GM12878 (cell line): ENCODE measurements around the gene TTC23. TPM values are rescaled to one million over a fixed set of nuclear protein-coding genes. Genes with fewer than 3 reads are reported as not detected.

Experiments used
- ATAC-seq: fragments of 200-7000 bp; cut with Tn5 transposase; 3 replicates; pipeline ENCODE4 v1.9.1; 2020; ENCODE audit warnings: mild to moderate bottlenecking, moderate library complexity
- BruUV-seq: library from RNA; stranded (reverse); fragments of 400-500 nt; replicated peaks from 2 replicates; lab custom pipeline; 2021; lab: Mats Ljungman, UMichigan
- CTCF ChIA-PET: fragments of 300-600 bp; sonication (Branson Sonifier 250); formaldehyde crosslinking; extraction: SDS; loops from one replicate; lab custom pipeline; 2021; ENCODE audit warnings: inconsistent platforms; lab: Yijun Ruan, JAX
- POLR2A ChIA-PET: fragments of 350-600 bp; formaldehyde crosslinking; extraction: SDS; loops from one replicate; lab custom pipeline; 2021; ENCODE audit warnings: inconsistent platforms; lab: Charles Lee
- RAD21 ChIA-PET: fragments of 300-600 bp; sonication (Branson Sonifier 250); formaldehyde crosslinking; loops from one replicate; lab custom pipeline; 2023; ENCODE audit warnings: antibody characterized with exemption; ENCODE audit not compliant: unreplicated experiment; lab: Charles Lee
- SMC1A ChIA-PET: fragments of 300-600 bp; sonication (Branson Sonifier 250); formaldehyde crosslinking; loops from one replicate; lab custom pipeline; 2023; ENCODE audit not compliant: unreplicated experiment, uncharacterized antibody; lab: Charles Lee
- DNase-seq: peaks from one replicate; pipeline ENCODE4 v3.0.0-alpha.2; 2011; ENCODE audit warnings: low read depth, low spot score
- FAIRE-seq: peaks from 3 replicates; lab custom pipeline; 2011; peaks lifted over from hg19 to GRCh38; lab: Jason Lieb, UNC
- H2AFZ ChIP-seq: 2 replicates; pipeline ENCODE4 v1.6.0; 2011; ENCODE audit warnings: low read depth, low read length, control low read depth; ENCODE audit not compliant: control insufficient read depth
- H3K27ac ChIP-seq: 2 replicates; pipeline ENCODE4 v1.5.1; 2011; ENCODE audit warnings: control low read depth; ENCODE audit not compliant: control insufficient read depth, insufficient read depth
- H3K27me3 ChIP-seq, 2 experiments: replicated peaks in 1 of 2; 2 replicates each; pipeline versions ENCODE4 v1.6.0 to v1.6.1; 2011; ENCODE audit warnings: low read length in 1 of 2; ENCODE audit not compliant: control insufficient read depth in 2 of 2, insufficient read depth in 2 of 2
- H3K36me3 ChIP-seq, 2 experiments: 2 replicates each; pipeline ENCODE4 v1.5.1; 2011; ENCODE audit warnings: low read length in 1 of 2; ENCODE audit not compliant: control insufficient read depth in 2 of 2, insufficient read depth in 2 of 2
- H3K4me1 ChIP-seq: 2 replicates; pipeline ENCODE4 v1.6.1; 2011; ENCODE audit warnings: mild to moderate bottlenecking, low read length, moderate library complexity, mixed read lengths; ENCODE audit not compliant: control insufficient read depth, insufficient read depth
- H3K4me2 ChIP-seq: 2 replicates; pipeline ENCODE4 v1.6.0; 2011; ENCODE audit warnings: control low read depth; ENCODE audit not compliant: control insufficient read depth, insufficient read depth
- H3K4me3 ChIP-seq: fragments of 200-600 bp; sonication (generic); 2 replicates; pipeline ENCODE4 v1.5.1; 2016
- H3K79me2 ChIP-seq: 2 replicates; pipeline ENCODE4 v1.6.0; 2011; ENCODE audit warnings: low read length; ENCODE audit not compliant: control insufficient read depth, insufficient read depth
- H3K9ac ChIP-seq: 2 replicates; pipeline ENCODE4 v1.8.0; 2011; ENCODE audit warnings: low read length, control low read depth, mixed read lengths; ENCODE audit not compliant: control insufficient read depth, insufficient read depth
- H3K9me3 ChIP-seq: replicated peaks from 3 replicates; pipeline ENCODE4 v1.5.1; 2011; ENCODE audit warnings: mild to moderate bottlenecking, low read length; ENCODE audit not compliant: control insufficient read depth, insufficient read depth
- H4K20me1 ChIP-seq: 2 replicates; pipeline ENCODE4 v1.6.0; 2011; ENCODE audit not compliant: control insufficient read depth, insufficient read depth
- BHLHE40 ChIP-seq, 2 experiments: fragments of 450-650 bp in 1 of 2; IDR thresholded peaks; 2 replicates each; pipeline ENCODE4 v1.6.1; 2011 to 2017; ENCODE audit warnings: low read depth in 2 of 2, borderline replicate concordance in 1 of 2, improper control_type of control experiment in 1 of 2, low read length in 1 of 2, mild to moderate bottlenecking in 1 of 2
- GATAD2B ChIP-seq: fragments of 450-650 bp; conservative IDR thresholded peaks from 2 replicates; pipeline ENCODE4 v1.6.1; 2017; ENCODE audit warnings: low read depth, mild to moderate bottlenecking, moderate library complexity
- IKZF1 ChIP-seq: fragments of 450-650 bp; conservative IDR thresholded peaks from 2 replicates; pipeline ENCODE4 v1.6.1; 2017; ENCODE audit warnings: antibody characterized with exemption, mild to moderate bottlenecking
- JUND ChIP-seq: IDR thresholded peaks from 2 replicates; pipeline ENCODE4 v1.6.1; 2012; ENCODE audit warnings: low read depth, mild to moderate bottlenecking, low read length, improper control_type of control experiment, moderate library complexity
- MEF2B ChIP-seq: fragments of 450-650 bp; IDR thresholded peaks from 2 replicates; pipeline ENCODE4 v1.6.1; 2018; ENCODE audit warnings: mild to moderate bottlenecking, moderate library complexity; ENCODE audit not compliant: partially characterized antibody, poor library complexity, severe bottlenecking
- RAD51 ChIP-seq: fragments of 450-650 bp; IDR thresholded peaks from 2 replicates; pipeline ENCODE4 v1.6.1; 2016; ENCODE audit warnings: moderate library complexity, mild to moderate bottlenecking, inconsistent platforms
- SKIL ChIP-seq: fragments of 450-650 bp; IDR thresholded peaks from 2 replicates; pipeline ENCODE4 v1.6.1; 2017; ENCODE audit warnings: mild to moderate bottlenecking, low read depth, inconsistent platforms; ENCODE audit not compliant: poor library complexity, severe bottlenecking
- SRF ChIP-seq, 2 experiments: IDR thresholded peaks; 2 replicates each; pipeline ENCODE4 v1.6.1; 2011; ENCODE audit warnings: low read depth in 2 of 2, low read length in 2 of 2, mild to moderate bottlenecking in 1 of 2, moderate library complexity in 1 of 2
- STAT3 ChIP-seq: IDR thresholded peaks from 2 replicates; pipeline ENCODE4 v1.6.1; 2011; ENCODE audit warnings: low read depth, low read length, improper control_type of control experiment
- WRNIP1 ChIP-seq: IDR thresholded peaks from 2 replicates; pipeline ENCODE4 v1.6.1; 2011; ENCODE audit warnings: low read depth, low read length, improper control_type of control experiment, borderline replicate concordance
- WGBS: methylation state at CpG from one replicate; pipeline ENCODE4 v1.1.6; 2016; ENCODE audit warnings: low lambda C conversion rate; ENCODE audit not compliant: insufficient replicate concordance, insufficient coverage; ENCODE audit errors: missing lambda C conversion rate; 5-methylcytosine and 5-hydroxymethylcytosine counted together
- in situ Hi-C: fragments of 300-500 bp; cut with MboI; formaldehyde crosslinking; loops from 9 replicates; pipeline ENCODE4 v1.14.3; 2018; ENCODE audit warnings: mixed read lengths
- intact Hi-C: fragments of 100-400 bp; cut with micrococcal nuclease; formaldehyde crosslinking; loops from one replicate; pipeline ENCODE4 v1.14.2; 2022; ENCODE audit not compliant: unreplicated experiment
- polyA plus RNA-seq, 11 experiments: library from polyadenylated mRNA; depleted of rRNA in 4 of 11; unstranded in 6 of 11; stranded (reverse) in 5 of 11; fragments of >200 nt; fragmentation: Nextera tagmentation in 4 of 11; fragmentation: Illumina TruSeq in 1 of 11; extraction: Ambion mirVana in 4 of 11; extraction: Trizol in 1 of 11; gene quantifications; 1 replicate in 1 of 11; 2 replicates in 10 of 11; pipeline versions ENCODE4 v1.2.1 to v1.2.3, GENCODE V29; 2011 to 2016; ENCODE audit warnings: inconsistent platforms in 2 of 11, missing spikeins in 2 of 11, low read depth in 1 of 11
- total RNA-seq, 4 experiments: library from RNA; depleted of rRNA in 3 of 4; stranded (reverse); fragments of >200 nt in 3 of 4; fragmentation: Illumina TruSeq in 1 of 4; extraction: Trizol in 1 of 4; gene quantifications; 2 replicates each; pipeline versions ENCODE4 v1.2.1 to v1.2.3, GENCODE V29; 2013 to 2021
- TF ChIP-seq, protein P1 (sequence below): fragments of 150-350 bp; IDR thresholded peaks from 2 replicates; pipeline ENCODE4 v1.6.1; 2014; ENCODE audit warnings: mild to moderate bottlenecking, low read depth, low read length
- TF ChIP-seq, protein P2 (sequence below): fragments of 450-650 bp; formaldehyde crosslinking; IDR thresholded peaks from 2 replicates; pipeline ENCODE4 v1.4.0; 2022; ENCODE audit warnings: mild to moderate bottlenecking, moderate library complexity
- TF ChIP-seq, protein P3 (sequence below): IDR thresholded peaks from 2 replicates; pipeline ENCODE4 v1.6.1; 2012; ENCODE audit warnings: low read length, inconsistent platforms

The TTC23 gene
- total and polyA plus RNA-seq, 10 of the 15 experiments (the other 5 are each of a cell fraction or from before 2014, with no cell fraction given), result 1.2 to 9.0 (median 6.5) TPM

DNA sequence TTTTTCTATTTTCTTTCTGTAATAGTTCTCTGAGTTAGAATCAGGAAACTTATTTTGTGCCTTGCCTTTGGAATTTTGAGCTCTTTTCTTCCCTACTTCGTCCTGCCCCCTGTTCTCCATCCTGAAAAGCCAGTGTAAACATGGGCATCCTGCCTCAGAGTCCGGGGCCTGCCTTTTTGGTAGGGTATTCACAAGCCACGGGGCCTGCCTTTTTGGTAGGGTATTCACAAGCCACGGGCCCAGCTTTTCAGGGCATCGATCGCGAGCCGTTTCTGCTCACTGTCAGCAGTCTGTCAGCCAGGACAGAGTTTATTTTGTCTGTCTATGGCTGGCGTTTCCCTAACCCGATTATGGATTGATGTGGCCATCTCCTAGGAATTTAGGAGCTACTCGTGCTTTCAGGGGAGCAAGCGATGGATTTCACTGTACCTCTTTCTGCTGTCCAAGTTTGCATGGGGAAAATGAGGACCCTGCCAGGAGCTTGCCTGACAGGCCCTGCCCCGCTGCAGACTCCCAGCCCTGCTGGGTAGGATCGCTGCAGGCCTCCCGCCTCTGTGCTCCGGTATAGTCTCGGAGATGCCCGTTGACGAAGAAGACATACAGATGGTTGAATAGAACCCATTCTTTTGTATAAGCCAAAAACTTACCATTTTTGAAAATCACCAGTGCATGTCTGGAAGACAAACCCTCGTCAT, 131.7 kb downstream of the TTC23 start:
- H4K20me1 ChIP-seq, result no peaks in the 10 kb centered on the region
- intact Hi-C loops, result no loop called here
- no peak overlapping the region for H3K9ac ChIP-seq
- POLR2A ChIA-PET, result no interaction called here
- TF ChIP-seq JUND, result no peak
- TF ChIP-seq, protein P1, sequence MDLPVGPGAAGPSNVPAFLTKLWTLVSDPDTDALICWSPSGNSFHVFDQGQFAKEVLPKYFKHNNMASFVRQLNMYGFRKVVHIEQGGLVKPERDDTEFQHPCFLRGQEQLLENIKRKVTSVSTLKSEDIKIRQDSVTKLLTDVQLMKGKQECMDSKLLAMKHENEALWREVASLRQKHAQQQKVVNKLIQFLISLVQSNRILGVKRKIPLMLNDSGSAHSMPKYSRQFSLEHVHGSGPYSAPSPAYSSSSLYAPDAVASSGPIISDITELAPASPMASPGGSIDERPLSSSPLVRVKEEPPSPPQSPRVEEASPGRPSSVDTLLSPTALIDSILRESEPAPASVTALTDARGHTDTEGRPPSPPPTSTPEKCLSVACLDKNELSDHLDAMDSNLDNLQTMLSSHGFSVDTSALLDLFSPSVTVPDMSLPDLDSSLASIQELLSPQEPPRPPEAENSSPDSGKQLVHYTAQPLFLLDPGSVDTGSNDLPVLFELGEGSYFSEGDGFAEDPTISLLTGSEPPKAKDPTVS, result no peak
- no peak for TF ChIP-seq SKIL
- TF ChIP-seq GATAD2B, result no peak
- TF ChIP-seq SRF (IDR thresholded peaks at IDR 0.05; ENCODE audit: low read depth in 2 of 2, low read length in 2 of 2), result no peak
- TF ChIP-seq STAT3, result no peak
- TF ChIP-seq RAD51, result no peak
- no peak for TF ChIP-seq MEF2B
- no peak for TF ChIP-seq BHLHE40 (IDR thresholded peaks at IDR 0.05; ENCODE audit: borderline replicate concordance in 1 of 2, low read depth in 2 of 2, low read length in 1 of 2)
- TF ChIP-seq, protein P2, sequence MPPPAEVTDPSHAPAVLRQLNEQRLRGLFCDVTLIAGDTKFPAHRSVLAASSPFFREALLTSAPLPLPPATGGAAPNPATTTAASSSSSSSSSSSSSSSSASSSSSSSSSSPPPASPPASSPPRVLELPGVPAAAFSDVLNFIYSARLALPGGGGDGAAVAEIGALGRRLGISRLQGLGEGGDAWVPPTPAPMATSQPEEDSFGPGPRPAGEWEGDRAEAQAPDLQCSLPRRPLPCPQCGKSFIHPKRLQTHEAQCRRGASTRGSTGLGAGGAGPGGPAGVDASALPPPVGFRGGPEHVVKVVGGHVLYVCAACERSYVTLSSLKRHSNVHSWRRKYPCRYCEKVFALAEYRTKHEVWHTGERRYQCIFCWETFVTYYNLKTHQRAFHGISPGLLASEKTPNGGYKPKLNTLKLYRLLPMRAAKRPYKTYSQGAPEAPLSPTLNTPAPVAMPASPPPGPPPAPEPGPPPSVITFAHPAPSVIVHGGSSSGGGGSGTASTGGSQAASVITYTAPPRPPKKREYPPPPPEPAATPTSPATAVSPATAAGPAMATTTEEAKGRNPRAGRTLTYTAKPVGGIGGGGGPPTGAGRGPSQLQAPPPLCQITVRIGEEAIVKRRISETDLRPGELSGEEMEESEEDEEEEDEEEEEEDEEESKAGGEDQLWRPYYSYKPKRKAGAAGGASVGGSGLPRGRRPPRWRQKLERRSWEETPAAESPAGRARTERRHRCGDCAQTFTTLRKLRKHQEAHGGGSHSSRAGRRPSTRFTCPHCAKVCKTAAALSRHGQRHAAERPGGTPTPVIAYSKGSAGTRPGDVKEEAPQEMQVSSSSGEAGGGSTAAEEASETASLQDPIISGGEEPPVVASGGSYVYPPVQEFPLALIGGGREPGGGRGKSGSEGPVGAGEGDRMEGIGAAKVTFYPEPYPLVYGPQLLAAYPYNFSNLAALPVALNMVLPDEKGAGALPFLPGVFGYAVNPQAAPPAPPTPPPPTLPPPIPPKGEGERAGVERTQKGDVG, result no peak
- no peak for TF ChIP-seq WRNIP1
- TF ChIP-seq, protein P3, sequence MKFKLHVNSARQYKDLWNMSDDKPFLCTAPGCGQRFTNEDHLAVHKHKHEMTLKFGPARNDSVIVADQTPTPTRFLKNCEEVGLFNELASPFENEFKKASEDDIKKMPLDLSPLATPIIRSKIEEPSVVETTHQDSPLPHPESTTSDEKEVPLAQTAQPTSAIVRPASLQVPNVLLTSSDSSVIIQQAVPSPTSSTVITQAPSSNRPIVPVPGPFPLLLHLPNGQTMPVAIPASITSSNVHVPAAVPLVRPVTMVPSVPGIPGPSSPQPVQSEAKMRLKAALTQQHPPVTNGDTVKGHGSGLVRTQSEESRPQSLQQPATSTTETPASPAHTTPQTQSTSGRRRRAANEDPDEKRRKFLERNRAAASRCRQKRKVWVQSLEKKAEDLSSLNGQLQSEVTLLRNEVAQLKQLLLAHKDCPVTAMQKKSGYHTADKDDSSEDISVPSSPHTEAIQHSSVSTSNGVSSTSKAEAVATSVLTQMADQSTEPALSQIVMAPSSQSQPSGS, result no peak
- TF ChIP-seq IKZF1, result no peak
- TF ChIP-seq, all 136 proteins: peak for 0
- Histone ChIP-seq H3K27ac (no peak overlapping the region), H3K4me1 (no peaks in the 10 kb centered on the region), H3K9me3 (no peaks in the 10 kb centered on the region), H3K27me3 (no peaks in the 10 kb centered on the region; a peak in 1 of 4 replicates), H3K79me2 (no peaks in the 10 kb centered on the region), H2AFZ (no peak overlapping the region), H3K36me3 (no peaks in the 10 kb centered on the region), H3K4me2 (no peak overlapping the region), H3K4me3 (no peak overlapping the region)
- SMC1A ChIA-PET, result interaction anchor here (0.6 to 1.1 kb wide), 2 partner anchors 9 to 821 kb away, joined by 3 read pairs; no protein-coding TSS in a partner anchor
- in situ Hi-C loops, result loop anchor here (25.0 kb wide), 1 partner anchor 620 kb away; the partner anchor contains the start of gene LYSMD4
- 62% methylated on average over 20 of the region's 20 CpGs for WGBS
- DNase-seq (no peak), FAIRE-seq (no peak), ATAC-seq (no peak)
- CTCF ChIA-PET, result no interaction called here
- RAD21 ChIA-PET, result no interaction called here
- no TSS peak for BruUV-seq
